ENCODE measurements around the gene HOXC11. TPM values are rescaled to one million over a fixed set of nuclear protein-coding genes. Genes with fewer than 3 reads are reported as not detected.

Gene HOXC11
- total and polyA plus RNA-seq, 10 of the 15 experiments (the other 5 are each of a cell fraction or from before 2014, with no cell fraction given): not detected

DNA sequence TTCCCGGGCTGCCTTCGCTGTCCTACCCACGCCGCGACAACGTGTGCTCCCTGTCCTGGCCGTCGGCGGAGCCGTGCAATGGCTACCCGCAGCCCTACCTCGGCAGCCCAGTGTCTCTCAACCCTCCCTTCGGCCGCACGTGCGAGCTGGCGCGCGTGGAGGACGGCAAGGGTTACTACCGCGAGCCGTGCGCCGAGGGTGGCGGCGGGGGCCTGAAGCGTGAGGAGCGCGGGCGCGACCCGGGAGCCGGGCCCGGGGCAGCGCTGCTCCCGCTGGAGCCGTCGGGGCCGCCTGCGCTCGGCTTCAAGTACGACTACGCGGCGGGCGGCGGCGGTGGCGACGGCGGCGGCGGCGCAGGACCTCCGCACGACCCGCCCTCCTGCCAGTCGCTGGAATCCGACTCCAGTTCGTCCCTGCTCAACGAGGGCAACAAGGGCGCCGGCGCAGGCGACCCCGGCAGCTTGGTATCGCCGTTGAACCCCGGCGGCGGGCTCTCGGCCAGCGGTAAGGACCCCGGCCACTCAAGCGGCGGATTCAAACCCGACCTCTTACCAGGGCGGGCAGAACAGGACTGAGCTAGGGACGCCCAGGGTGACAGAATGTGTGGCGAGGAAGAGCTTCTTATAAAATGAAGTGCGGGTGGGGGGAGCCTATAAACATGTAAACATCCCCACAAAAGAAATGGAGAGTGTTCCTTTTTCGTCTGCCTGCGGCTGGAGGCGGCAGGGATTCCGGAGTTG lies 17.7 kb upstream of the HOXC11 start:
- Histone ChIP-seq H3K4me3 (no peak overlapping the region), H3K9me3 (replicated peaks; ENCODE audit: control insufficient read depth, insufficient read depth, low read length) (no peaks in the 10 kb centered on the region), H3K9ac (ENCODE audit: control insufficient read depth, insufficient read depth, low read length) (no peak overlapping the region), H3K27me3 (replicated peaks in 1 of 2; ENCODE audit: control insufficient read depth in 2 of 2, insufficient read depth in 2 of 2, low read length in 1 of 2) (peaks cover 45 to 64% of the 10 kb centered on the region in 2 experiments), H2AFZ (ENCODE audit: control insufficient read depth, low read depth, low read length) (no peak overlapping the region), H3K27ac (ENCODE audit: control insufficient read depth, insufficient read depth) (no peak overlapping the region), H3K79me2 (ENCODE audit: control insufficient read depth, insufficient read depth, low read length) (no peaks in the 10 kb centered on the region), H4K20me1 (ENCODE audit: control insufficient read depth, insufficient read depth) (no peaks in the 10 kb centered on the region), H3K4me2 (ENCODE audit: control insufficient read depth, insufficient read depth) (no peak overlapping the region), H3K36me3 (ENCODE audit: control insufficient read depth in 2 of 2, insufficient read depth in 2 of 2, low read length in 1 of 2) (no peaks in the 10 kb centered on the region), H3K4me1 (ENCODE audit: control insufficient read depth, insufficient read depth, low read length) (no peaks in the 10 kb centered on the region)
- ChIA-PET POLR2A (no interaction called here), SMC1A (ENCODE audit: uncharacterized antibody, unreplicated experiment) (no interaction called here), RAD21 (ENCODE audit: unreplicated experiment) (no interaction called here), CTCF (no interaction called here)
- TF ChIP-seq, protein P1, sequence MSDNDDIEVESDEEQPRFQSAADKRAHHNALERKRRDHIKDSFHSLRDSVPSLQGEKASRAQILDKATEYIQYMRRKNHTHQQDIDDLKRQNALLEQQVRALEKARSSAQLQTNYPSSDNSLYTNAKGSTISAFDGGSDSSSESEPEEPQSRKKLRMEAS (IDR thresholded peaks at IDR 0.05; ENCODE audit: low read depth, low read length): no peak
- TF ChIP-seq, protein P2, sequence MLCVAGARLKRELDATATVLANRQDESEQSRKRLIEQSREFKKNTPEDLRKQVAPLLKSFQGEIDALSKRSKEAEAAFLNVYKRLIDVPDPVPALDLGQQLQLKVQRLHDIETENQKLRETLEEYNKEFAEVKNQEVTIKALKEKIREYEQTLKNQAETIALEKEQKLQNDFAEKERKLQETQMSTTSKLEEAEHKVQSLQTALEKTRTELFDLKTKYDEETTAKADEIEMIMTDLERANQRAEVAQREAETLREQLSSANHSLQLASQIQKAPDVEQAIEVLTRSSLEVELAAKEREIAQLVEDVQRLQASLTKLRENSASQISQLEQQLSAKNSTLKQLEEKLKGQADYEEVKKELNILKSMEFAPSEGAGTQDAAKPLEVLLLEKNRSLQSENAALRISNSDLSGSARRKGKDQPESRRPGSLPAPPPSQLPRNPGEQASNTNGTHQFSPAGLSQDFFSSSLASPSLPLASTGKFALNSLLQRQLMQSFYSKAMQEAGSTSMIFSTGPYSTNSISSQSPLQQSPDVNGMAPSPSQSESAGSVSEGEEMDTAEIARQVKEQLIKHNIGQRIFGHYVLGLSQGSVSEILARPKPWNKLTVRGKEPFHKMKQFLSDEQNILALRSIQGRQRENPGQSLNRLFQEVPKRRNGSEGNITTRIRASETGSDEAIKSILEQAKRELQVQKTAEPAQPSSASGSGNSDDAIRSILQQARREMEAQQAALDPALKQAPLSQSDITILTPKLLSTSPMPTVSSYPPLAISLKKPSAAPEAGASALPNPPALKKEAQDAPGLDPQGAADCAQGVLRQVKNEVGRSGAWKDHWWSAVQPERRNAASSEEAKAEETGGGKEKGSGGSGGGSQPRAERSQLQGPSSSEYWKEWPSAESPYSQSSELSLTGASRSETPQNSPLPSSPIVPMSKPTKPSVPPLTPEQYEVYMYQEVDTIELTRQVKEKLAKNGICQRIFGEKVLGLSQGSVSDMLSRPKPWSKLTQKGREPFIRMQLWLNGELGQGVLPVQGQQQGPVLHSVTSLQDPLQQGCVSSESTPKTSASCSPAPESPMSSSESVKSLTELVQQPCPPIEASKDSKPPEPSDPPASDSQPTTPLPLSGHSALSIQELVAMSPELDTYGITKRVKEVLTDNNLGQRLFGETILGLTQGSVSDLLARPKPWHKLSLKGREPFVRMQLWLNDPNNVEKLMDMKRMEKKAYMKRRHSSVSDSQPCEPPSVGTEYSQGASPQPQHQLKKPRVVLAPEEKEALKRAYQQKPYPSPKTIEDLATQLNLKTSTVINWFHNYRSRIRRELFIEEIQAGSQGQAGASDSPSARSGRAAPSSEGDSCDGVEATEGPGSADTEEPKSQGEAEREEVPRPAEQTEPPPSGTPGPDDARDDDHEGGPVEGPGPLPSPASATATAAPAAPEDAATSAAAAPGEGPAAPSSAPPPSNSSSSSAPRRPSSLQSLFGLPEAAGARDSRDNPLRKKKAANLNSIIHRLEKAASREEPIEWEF (IDR thresholded peaks at IDR 0.05; ENCODE audit: insufficient replicate concordance, low read depth, low read length): no peak
- TF ChIP-seq NR2F1 (conservative IDR thresholded peaks at IDR 0.05): no peak
- TF ChIP-seq POLR2AphosphoS2 (IDR thresholded peaks at IDR 0.05; ENCODE audit: low read depth, low read length): no peak
- TF ChIP-seq ZNF217 (IDR thresholded peaks at IDR 0.05): no peak
- TF ChIP-seq SIN3A (IDR thresholded peaks at IDR 0.05; ENCODE audit: low read depth, low read length): no peak
- TF ChIP-seq JUND (IDR thresholded peaks at IDR 0.05; ENCODE audit: low read depth, low read length): no peak
- BruUV-seq (replicated peaks): no TSS peak
- intact Hi-C loops (cut with micrococcal nuclease; ENCODE audit: unreplicated experiment) (no loop called here), in situ Hi-C loops (cut with MboI) (no loop called here)
- FAIRE-seq (no peak), ATAC-seq (no peak), DNase-seq (ENCODE audit: low read depth, low spot score) (no peak)
- 36% methylated on average over 64 of the region's 86 CpGs for WGBS (ENCODE audit: insufficient coverage, insufficient replicate concordance, low lambda C conversion rate, missing lambda C conversion rate)

Data from GM12878 (cell line).